GM23338 (cell line): ENCODE data around the gene ARHGAP28. TPM values are rescaled to one million over a fixed set of nuclear protein-coding genes. Genes with fewer than 3 reads are reported as not detected.

Experiments
- ATAC-seq: fragments of 200-7000 bp; cut with Tn5 transposase; 3 replicates; pipeline ENCODE4 v1.9.1; 2020
- DNase-seq: peaks from one replicate; pipeline ENCODE4 v3.0.0-alpha.2; 2015; ENCODE audit warnings: low spot score
- H2AFZ ChIP-seq: fragments of 200-600 bp; sonication (generic); 2 replicates; pipeline ENCODE4 v1.8.0; 2016; ENCODE audit warnings: antibody characterized with exemption, mild to moderate bottlenecking, moderate library complexity
- H3F3A ChIP-seq: fragments of 200-600 bp; sonication (generic); replicated peaks from 2 replicates; pipeline ENCODE4 v1.8.0; 2017; ENCODE audit warnings: antibody characterized with exemption, mixed run types, low read depth
- H3K27ac ChIP-seq: fragments of 200-600 bp; sonication (generic); 2 replicates; pipeline ENCODE4 v1.6.1; 2016; ENCODE audit warnings: low read depth
- H3K27me3 ChIP-seq: fragments of 200-600 bp; sonication (generic); 2 replicates; pipeline ENCODE4 v1.8.0; 2016; ENCODE audit warnings: mild to moderate bottlenecking, mixed run types, moderate library complexity; ENCODE audit not compliant: insufficient read depth
- H3K36me3 ChIP-seq: fragments of 200-600 bp; sonication (generic); 2 replicates; pipeline ENCODE4 v1.8.0; 2016; ENCODE audit warnings: mild to moderate bottlenecking; ENCODE audit not compliant: insufficient read depth
- H3K4me1 ChIP-seq: fragments of 200-600 bp; sonication (generic); 2 replicates; pipeline ENCODE4 v1.8.0; 2016; ENCODE audit warnings: mild to moderate bottlenecking, moderate library complexity; ENCODE audit not compliant: insufficient read depth
- H3K4me2 ChIP-seq: fragments of 200-600 bp; sonication (generic); 2 replicates; pipeline ENCODE4 v1.7.1; 2017; ENCODE audit warnings: mixed run types
- H3K4me3 ChIP-seq: fragments of 200-600 bp; sonication (generic); 2 replicates; pipeline ENCODE4 v1.6.1; 2016; ENCODE audit warnings: mixed run types
- H3K79me2 ChIP-seq: fragments of 200-600 bp; sonication (generic); replicated peaks from 2 replicates; pipeline ENCODE4 v1.8.0; 2017; ENCODE audit warnings: mild to moderate bottlenecking; ENCODE audit not compliant: insufficient read depth
- H3K9me2 ChIP-seq: fragments of 200-600 bp; sonication (generic); 2 replicates; pipeline ENCODE4 v1.8.0; 2017; ENCODE audit not compliant: insufficient read depth
- H4K20me1 ChIP-seq: fragments of 200-600 bp; sonication (generic); replicated peaks from 2 replicates; pipeline ENCODE4 v1.8.0; 2017; ENCODE audit warnings: mild to moderate bottlenecking; ENCODE audit not compliant: insufficient read depth
- H3K27ac Mint-ChIP-seq: 2 replicates; pipeline ENCODE4 v1.8.0; 2020; ENCODE audit warnings: inconsistent platforms, mild to moderate bottlenecking, moderate library complexity, mixed read lengths
- H3K27me3 Mint-ChIP-seq: 3 replicates; pipeline ENCODE4 v1.8.0; 2022; ENCODE audit warnings: low read depth, mild to moderate bottlenecking, moderate library complexity, mixed read lengths, inconsistent platforms; ENCODE audit not compliant: insufficient read depth, poor library complexity
- H3K36me3 Mint-ChIP-seq: 3 replicates; pipeline ENCODE4 v1.8.0; 2021; ENCODE audit warnings: low read depth, mild to moderate bottlenecking, inconsistent platforms, moderate library complexity, mixed read lengths
- H3K4me1 Mint-ChIP-seq: 3 replicates; pipeline ENCODE4 v1.8.0; 2020; ENCODE audit warnings: mild to moderate bottlenecking, inconsistent platforms, mixed read lengths
- H3K4me3 Mint-ChIP-seq: 3 replicates; pipeline ENCODE4 v1.8.0; 2021; ENCODE audit warnings: moderate library complexity, mild to moderate bottlenecking, inconsistent platforms, mixed read lengths
- H3K9me3 Mint-ChIP-seq: 3 replicates; pipeline ENCODE4 v1.8.0; 2020; ENCODE audit warnings: moderate library complexity, mild to moderate bottlenecking, inconsistent platforms, mixed read lengths
- CREB1 ChIP-seq: fragments of 250-450 bp; sonication (Bioruptor Pico); IDR thresholded peaks from 2 replicates; pipeline ENCODE4 v1.5.0; 2020; ENCODE audit warnings: low read depth, mild to moderate bottlenecking, moderate library complexity
- CTCF ChIP-seq, 2 experiments: fragments of 200-600 bp in 1 of 2; sonication (generic) in 1 of 2; conservative IDR thresholded peaks; 2 replicates each; pipeline versions ENCODE4 v1.5.1 to v1.6.1; 2016 to 2017; ENCODE audit warnings: antibody characterized with exemption in 2 of 2, low read depth in 2 of 2, mild to moderate bottlenecking in 2 of 2, moderate library complexity in 1 of 2
- ETS1 ChIP-seq: IDR thresholded peaks from 2 replicates; pipeline ENCODE4 v1.6.1; 2016; ENCODE audit warnings: antibody characterized with exemption
- EZH2 ChIP-seq: fragments of 200-600 bp; sonication (generic); IDR thresholded peaks from one replicate; pipeline ENCODE4 v1.8.0; 2017; ENCODE audit warnings: antibody characterized with exemption, mild to moderate bottlenecking, low read depth; ENCODE audit not compliant: unreplicated experiment
- EZH2phosphoT487 ChIP-seq: fragments of 200-600 bp; sonication (generic); IDR thresholded peaks from one replicate; pipeline ENCODE4 v1.8.1; 2018; ENCODE audit warnings: antibody characterized with exemption; ENCODE audit not compliant: unreplicated experiment
- JUNB ChIP-seq: IDR thresholded peaks from one replicate; pipeline ENCODE4 v1.6.1; 2016; ENCODE audit warnings: antibody characterized with exemption; ENCODE audit not compliant: unreplicated experiment
- NANOG ChIP-seq: IDR thresholded peaks from 2 replicates; pipeline ENCODE4 v1.6.1; 2016; ENCODE audit warnings: antibody characterized with exemption, borderline replicate concordance
- POLR2AphosphoS5 ChIP-seq: IDR thresholded peaks from 2 replicates; pipeline ENCODE4 v1.6.1; 2016; ENCODE audit warnings: antibody characterized with exemption, low read depth
- REST ChIP-seq: IDR thresholded peaks from one replicate; pipeline ENCODE4 v1.6.1; 2018; ENCODE audit warnings: antibody characterized with exemption; ENCODE audit not compliant: unreplicated experiment
- STAT1 ChIP-seq: IDR thresholded peaks from one replicate; pipeline ENCODE4 v1.6.1; 2016; ENCODE audit warnings: antibody characterized with exemption; ENCODE audit not compliant: unreplicated experiment
- ZNF114 ChIP-seq: fragments of 250-450 bp; sonication (Bioruptor Pico); IDR thresholded peaks from 2 replicates; pipeline ENCODE4 v1.5.0; 2020; ENCODE audit warnings: mild to moderate bottlenecking, moderate library complexity
- ZNF331 ChIP-seq: fragments of 250-450 bp; sonication (Bioruptor Pico); IDR thresholded peaks from 2 replicates; pipeline ENCODE4 v1.5.0; 2020; ENCODE audit warnings: low read depth, mild to moderate bottlenecking, moderate library complexity
- ZNF462 ChIP-seq: fragments of 250-450 bp; sonication (Bioruptor Pico); IDR thresholded peaks from 2 replicates; pipeline ENCODE4 v1.5.0; 2020; ENCODE audit warnings: mild to moderate bottlenecking, moderate library complexity
- polyA plus RNA-seq: library from polyadenylated mRNA; unstranded; fragments of >200 nt; fragmentation: Nextera tagmentation; extraction: Ambion mirVana; gene quantifications from 2 replicates; pipeline ENCODE4 v1.2.1, GENCODE V29; 2016
- total RNA-seq: library from RNA; depleted of rRNA; stranded (reverse); fragments of >200 nt; shearing (Covaris generic); gene quantifications from 2 replicates; pipeline ENCODE4 v1.2.3, GENCODE V29; 2014

Gene ARHGAP28
- total and polyA plus RNA-seq, 2 experiments from 2014 or later = 2.8 to 9.6 TPM

- Histone ChIP-seq H3K36me3 (peaks cover 7% of the 10 kb centered on the region; the same call in 1 of the 2 replicates), H3F3A (no peaks in the 10 kb centered on the region), H3K4me2 (no peak overlapping the region), H3K4me3 (no peak overlapping the region), H3K79me2 (no peaks in the 10 kb centered on the region), H3K9me2 (no peaks in the 10 kb centered on the region), H3K27ac (no peak overlapping the region), H2AFZ (no peak overlapping the region), H4K20me1 (peaks cover 4% of the 10 kb centered on the region; the same call in 1 of the 2 replicates), H3K4me1 (no peaks in the 10 kb centered on the region), H3K27me3 (no peaks in the 10 kb centered on the region)
- peaks cover 7% of the 10 kb centered on the region for H3K4me1 Mint-ChIP-seq
- no peak for ATAC-seq
- H3K36me3 Mint-ChIP-seq = peaks cover 39% of the 10 kb centered on the region
- peak overlapping the region; percentile 30; the same call in 1 of the 2 replicates for H3K27ac Mint-ChIP-seq
- H3K4me3 Mint-ChIP-seq = no peak overlapping the region
- TF ChIP-seq ZNF331 (CRISPR knock-in tag) = no peak
- no peak for TF ChIP-seq NANOG
- TF ChIP-seq CTCF (conservative IDR thresholded peaks at IDR 0.05; ENCODE audit: low read depth in 2 of 2) = no peak
- TF ChIP-seq ZNF462 (CRISPR knock-in tag) = no peak
- TF ChIP-seq ETS1 = no peak
- TF ChIP-seq ZNF114 (CRISPR knock-in tag) = no peak
- no peak for TF ChIP-seq STAT1
- no peak for TF ChIP-seq POLR2AphosphoS5
- TF ChIP-seq CREB1 (CRISPR knock-in tag) = no peak
- TF ChIP-seq REST = no peak
- no peak for TF ChIP-seq JUNB
- TF ChIP-seq EZH2 = no peak
- no peak for TF ChIP-seq EZH2phosphoT487
- no peaks in the 10 kb centered on the region for H3K9me3 Mint-ChIP-seq
- no peak for DNase-seq
- H3K27me3 Mint-ChIP-seq = no peaks in the 10 kb centered on the region
Observed at GRCh38 chr18:6949800-6950586, 220.5 kb downstream of the ARHGAP28 start.
